Peyer's patch (tissue), 4 donors: Measurements from ENCODE around the gene TRIML1. TPM values are rescaled to one million over a fixed set of nuclear protein-coding genes. Genes with fewer than 3 reads are reported as not detected.

Experiments
- DNase-seq, 3 donors: peaks; one replicate each; pipeline ENCODE4 v3.0.0-alpha.2; 2017 to 2019
- H3K27ac ChIP-seq, 4 donors: fragments of 200-600 bp; sonication (generic); one replicate each; pipeline ENCODE4 v1.5.1; 2016 to 2019
- H3K27me3 ChIP-seq, 2 donors: fragments of 200-600 bp; sonication (generic); one replicate each; pipeline ENCODE4 v1.5.1; 2019
- H3K36me3 ChIP-seq, 3 donors: fragments of 200-600 bp; sonication (generic); one replicate each; pipeline ENCODE4 v1.5.1; 2016 to 2019
- H3K4me1 ChIP-seq, 4 donors: fragments of 200-600 bp; sonication (generic); one replicate each; pipeline ENCODE4 v1.5.1; 2016 to 2019
- H3K4me3 ChIP-seq, 4 donors: fragments of 200-600 bp; sonication (generic); 1 replicate in 3 of 4; 2 replicates in 1 of 4; pipeline ENCODE4 v1.5.1; 2016 to 2019; ENCODE audit warnings: mild to moderate bottlenecking in 1 of 4
- H3K9me3 ChIP-seq, 4 donors: fragments of 200-600 bp; sonication (generic); one replicate each; pipeline ENCODE4 v1.5.1; 2016 to 2019; ENCODE audit warnings: mild to moderate bottlenecking in 1 of 4
- POLR2A ChIP-seq, 2 donors: fragments of 450-650 bp; IDR thresholded peaks; one replicate each; pipeline ENCODE4 v1.5.1; 2017; ENCODE audit warnings: antibody characterized with exemption in 2 of 2, mild to moderate bottlenecking in 2 of 2, moderate library complexity in 2 of 2
- small RNA-seq, 2 donors: library from RNA; depleted of rRNA; stranded (forward); fragments of <200 nt; gene quantifications; one replicate each; pipeline ENCODE3, GENCODE V24; 2016
- total RNA-seq, 4 donors: library from RNA; depleted of rRNA; stranded (reverse); fragments of >200 nt; gene quantifications; one replicate each; pipeline ENCODE4 v1.1.0, GENCODE V29; 2016
- TF ChIP-seq, protein P1 (sequence below), 6 experiments: fragments of 450-650 bp in 4 of 6; fragments of 200-600 bp in 2 of 6; sonication (generic) in 1 of 6; IDR thresholded peaks; one replicate each; pipeline ENCODE4 v1.5.1; 2017 to 2019; ENCODE audit warnings: antibody characterized with exemption in 6 of 6, mild to moderate bottlenecking in 3 of 6, moderate library complexity in 1 of 6

Gene TRIML1
- total RNA-seq, 4 donors from 2014 or later, result not detected

DNA sequence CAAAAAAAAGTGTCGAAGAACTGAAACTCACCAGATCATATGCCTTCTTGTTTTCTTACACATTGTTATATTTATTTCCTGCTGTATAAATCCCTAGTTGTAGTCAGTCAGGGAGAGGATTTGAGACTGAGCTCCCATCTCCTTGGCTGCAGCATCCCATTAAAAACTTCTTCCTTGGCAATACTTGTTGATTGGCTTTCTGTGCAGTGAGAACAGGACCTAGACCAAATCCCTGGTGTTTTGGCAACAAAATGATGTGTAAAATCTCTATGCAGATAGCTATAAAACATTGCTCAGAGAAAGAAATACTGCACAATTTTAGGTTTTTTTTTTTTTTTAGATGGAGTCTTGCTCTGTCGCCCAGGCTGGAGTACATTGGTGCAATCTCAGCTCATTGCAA lies 47.9 kb downstream of the TRIML1 start:
- no peak for DNase-seq
- H3K36me3 ChIP-seq, result no peaks in the 10 kb centered on the region
- H3K4me1 ChIP-seq, result no peaks in the 10 kb centered on the region
- H3K27me3 ChIP-seq, result no peaks in the 10 kb centered on the region
- peaks cover 0 to 3% (median 0%) of the 10 kb centered on the region in 4 donors for H3K9me3 ChIP-seq
- H3K27ac ChIP-seq, result no peak overlapping the region
- H3K4me3 ChIP-seq, result no peak overlapping the region
- no peak for TF ChIP-seq POLR2A (IDR thresholded peaks at IDR 0.05)
- TF ChIP-seq, protein P1, sequence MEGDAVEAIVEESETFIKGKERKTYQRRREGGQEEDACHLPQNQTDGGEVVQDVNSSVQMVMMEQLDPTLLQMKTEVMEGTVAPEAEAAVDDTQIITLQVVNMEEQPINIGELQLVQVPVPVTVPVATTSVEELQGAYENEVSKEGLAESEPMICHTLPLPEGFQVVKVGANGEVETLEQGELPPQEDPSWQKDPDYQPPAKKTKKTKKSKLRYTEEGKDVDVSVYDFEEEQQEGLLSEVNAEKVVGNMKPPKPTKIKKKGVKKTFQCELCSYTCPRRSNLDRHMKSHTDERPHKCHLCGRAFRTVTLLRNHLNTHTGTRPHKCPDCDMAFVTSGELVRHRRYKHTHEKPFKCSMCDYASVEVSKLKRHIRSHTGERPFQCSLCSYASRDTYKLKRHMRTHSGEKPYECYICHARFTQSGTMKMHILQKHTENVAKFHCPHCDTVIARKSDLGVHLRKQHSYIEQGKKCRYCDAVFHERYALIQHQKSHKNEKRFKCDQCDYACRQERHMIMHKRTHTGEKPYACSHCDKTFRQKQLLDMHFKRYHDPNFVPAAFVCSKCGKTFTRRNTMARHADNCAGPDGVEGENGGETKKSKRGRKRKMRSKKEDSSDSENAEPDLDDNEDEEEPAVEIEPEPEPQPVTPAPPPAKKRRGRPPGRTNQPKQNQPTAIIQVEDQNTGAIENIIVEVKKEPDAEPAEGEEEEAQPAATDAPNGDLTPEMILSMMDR (IDR thresholded peaks at IDR 0.05), result no peak

DNA sequence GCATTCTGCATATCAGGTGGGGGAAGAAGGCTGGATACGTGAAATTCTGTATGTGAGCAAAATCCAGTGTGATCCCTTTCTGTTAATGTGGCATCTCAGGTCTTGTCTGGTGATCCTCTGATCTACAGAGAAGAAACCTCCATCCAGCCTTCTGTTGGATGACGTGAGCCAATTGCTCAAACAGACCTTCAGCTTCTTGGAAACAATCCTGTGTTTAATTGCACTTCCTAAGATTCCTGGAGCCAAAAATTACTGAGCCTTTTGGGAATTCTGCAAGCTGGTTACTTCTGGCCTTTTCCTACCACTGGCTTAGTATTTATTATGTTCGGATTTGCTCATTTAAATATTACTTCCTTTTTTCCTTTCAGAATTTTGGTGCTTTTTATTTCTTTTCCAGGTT lies 51.2 kb downstream of the TRIML1 start:
- DNase-seq, result no peak
- H3K9me3 ChIP-seq, result peaks cover 0 to 4% (median 0%) of the 10 kb centered on the region in 4 donors
- TF ChIP-seq, protein P1 (IDR thresholded peaks at IDR 0.05), result no peak
- TF ChIP-seq POLR2A (IDR thresholded peaks at IDR 0.05), result no peak
- H3K36me3 ChIP-seq, result no peaks in the 10 kb centered on the region
- H3K4me1 ChIP-seq, result no peaks in the 10 kb centered on the region
- H3K27ac ChIP-seq, result no peak overlapping the region
- no peaks in the 10 kb centered on the region for H3K27me3 ChIP-seq
- no peak overlapping the region for H3K4me3 ChIP-seq

DNA sequence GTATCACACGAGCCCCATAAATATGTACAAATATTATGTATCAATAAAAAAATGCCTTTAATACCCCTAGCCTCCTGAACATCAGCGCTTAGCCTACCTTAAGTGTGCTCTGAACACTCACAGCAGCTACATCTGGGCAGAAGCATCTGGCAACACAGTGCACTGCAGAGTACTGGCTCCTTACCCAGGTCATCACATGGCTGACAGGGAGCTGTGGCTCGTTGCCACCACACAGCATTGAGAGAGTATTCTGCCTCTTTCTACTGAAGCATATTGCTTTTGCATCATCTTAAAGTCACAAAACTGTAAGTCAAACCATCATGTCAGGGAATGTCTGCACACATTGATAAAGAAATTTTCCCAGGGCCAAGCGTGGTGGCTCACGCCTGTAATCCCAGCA lies 55.2 kb downstream of the TRIML1 start:
- H3K4me3 ChIP-seq, result no peak overlapping the region
- no peaks in the 10 kb centered on the region for H3K36me3 ChIP-seq
- no peaks in the 10 kb centered on the region for H3K4me1 ChIP-seq
- H3K9me3 ChIP-seq, result peaks cover 0 to 4% (median 0%) of the 10 kb centered on the region in 4 donors
- no peak overlapping the region for H3K27ac ChIP-seq
- TF ChIP-seq, protein P1 (IDR thresholded peaks at IDR 0.05), result no peak
- no peak for TF ChIP-seq POLR2A (IDR thresholded peaks at IDR 0.05)
- no peak for DNase-seq
- no peaks in the 10 kb centered on the region for H3K27me3 ChIP-seq

DNA sequence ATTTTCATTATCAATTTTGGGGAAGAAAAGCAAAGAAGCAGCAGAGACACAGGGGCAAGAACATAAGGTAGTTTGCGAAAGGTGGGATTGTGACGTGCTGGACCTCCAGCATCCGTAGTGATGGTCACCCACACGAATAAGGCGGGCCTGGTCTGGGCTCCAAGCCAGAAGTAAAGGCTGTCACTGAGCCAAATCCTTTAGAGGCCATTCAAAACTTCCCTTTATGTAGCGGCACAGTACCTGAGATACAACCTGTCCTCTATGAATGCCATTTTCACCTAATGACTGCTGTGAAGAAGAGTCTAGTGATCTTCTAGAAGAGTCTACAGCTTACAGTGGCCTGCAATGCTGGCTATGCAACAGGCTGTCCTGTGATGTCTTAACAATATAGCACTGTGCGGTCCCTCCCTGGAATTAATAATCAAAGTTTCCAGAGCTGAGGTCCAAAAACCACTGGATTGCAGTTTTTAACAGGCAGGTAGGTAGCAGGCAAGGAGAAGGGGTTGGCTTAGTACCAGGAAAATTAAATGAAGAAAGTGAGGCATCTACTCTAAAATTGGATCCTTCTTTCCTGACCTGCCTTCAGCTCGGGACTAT lies 56.2 kb downstream of the TRIML1 start:
- Histone ChIP-seq H3K9me3 (peaks cover 0 to 4% (median 0%) of the 10 kb centered on the region in 4 donors), H3K4me3 (no peak overlapping the region), H3K27ac (no peak overlapping the region), H3K27me3 (no peaks in the 10 kb centered on the region), H3K4me1 (no peaks in the 10 kb centered on the region), H3K36me3 (no peaks in the 10 kb centered on the region)
- no peak for TF ChIP-seq POLR2A (IDR thresholded peaks at IDR 0.05)
- TF ChIP-seq, protein P1 (IDR thresholded peaks at IDR 0.05), result no peak
- no peak for DNase-seq

DNA sequence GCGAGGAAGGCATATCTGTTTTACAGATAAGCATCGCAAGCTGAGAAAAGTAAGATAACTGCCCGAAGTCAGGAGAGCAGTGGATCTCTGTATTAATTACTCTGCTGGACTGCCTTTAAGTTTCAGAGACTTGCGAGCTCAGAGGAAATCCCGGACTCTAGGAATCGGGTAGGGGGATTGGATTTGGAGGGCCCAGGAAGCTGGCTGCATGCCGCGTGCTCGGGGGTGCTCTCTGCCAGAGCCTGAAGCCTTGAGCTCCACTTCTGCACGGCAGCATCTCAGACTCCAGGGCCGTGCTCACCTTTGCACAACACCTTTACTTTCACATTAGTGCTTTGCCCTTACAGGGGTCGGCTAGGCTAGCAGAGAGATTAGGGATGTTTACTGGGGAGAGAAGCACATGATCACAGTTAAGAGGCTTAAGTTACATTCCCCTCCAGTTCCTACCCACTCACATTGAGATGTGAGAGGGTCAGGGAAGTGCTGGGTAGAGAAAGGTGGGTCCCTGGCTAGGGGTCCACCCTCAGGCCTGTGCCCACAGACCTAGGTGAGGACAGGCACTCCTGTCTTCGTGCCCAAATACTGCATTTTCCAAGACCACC lies 57.0 kb downstream of the TRIML1 start:
- H3K4me1 ChIP-seq, result no peaks in the 10 kb centered on the region
- H3K27me3 ChIP-seq, result no peaks in the 10 kb centered on the region
- H3K27ac ChIP-seq, result no peak overlapping the region
- DNase-seq, result no peak
- TF ChIP-seq, protein P1 (IDR thresholded peaks at IDR 0.05), result no peak
- no peak overlapping the region for H3K4me3 ChIP-seq
- H3K36me3 ChIP-seq, result no peaks in the 10 kb centered on the region
- H3K9me3 ChIP-seq, result peaks cover 0 to 4% (median 0%) of the 10 kb centered on the region in 4 donors

Small RNAs within 50 kb of the gene (small RNA-seq; reads per million reads assigned to genes)
- gene RNU6-173P, result 0 reads per million in 2 donors

Other genes with a start within 250 kb of the TRIML1 start
- gene ZFP42, start 143.7 kb upstream of the TRIML1 start, total RNA-seq, result not detected
- gene TRIML2, start 29.8 kb upstream of the TRIML1 start, total RNA-seq, result not detected